Ishikawa (cell line): ENCODE measurements around the gene FIGN.

Experiments used
- CEBPB ChIP-seq: IDR thresholded peaks from 2 replicates; pipeline ENCODE4 v1.6.1; 2012
- CREB1 ChIP-seq: IDR thresholded peaks from 2 replicates; pipeline ENCODE4 v1.6.1; 2012; ENCODE audit warnings: low read depth
- EGR1 ChIP-seq: IDR thresholded peaks from 2 replicates; pipeline ENCODE4 v1.6.1; 2012
- EP300 ChIP-seq: IDR thresholded peaks from 2 replicates; pipeline ENCODE4 v1.6.1; 2012; ENCODE audit warnings: borderline replicate concordance
- FOXM1 ChIP-seq: IDR thresholded peaks from 2 replicates; pipeline ENCODE4 v1.6.1; 2012; ENCODE audit warnings: low read depth, borderline replicate concordance
- MAX ChIP-seq: IDR thresholded peaks from 2 replicates; pipeline ENCODE4 v1.6.1; 2012
- NFIC ChIP-seq: IDR thresholded peaks from 2 replicates; pipeline ENCODE4 v1.6.1; 2012
- RAD21 ChIP-seq: IDR thresholded peaks from 2 replicates; pipeline ENCODE4 v1.6.1; 2012; ENCODE audit warnings: low read depth
- REST ChIP-seq: IDR thresholded peaks from 2 replicates; pipeline ENCODE4 v1.6.1; 2012; ENCODE audit warnings: low read depth, mild to moderate bottlenecking
- TAF1 ChIP-seq: IDR thresholded peaks from 2 replicates; pipeline ENCODE4 v1.6.1; 2012; ENCODE audit warnings: low read depth, mild to moderate bottlenecking
- TCF12 ChIP-seq: IDR thresholded peaks from 2 replicates; pipeline ENCODE4 v1.6.1; 2012; ENCODE audit warnings: low read depth
- TEAD4 ChIP-seq: IDR thresholded peaks from 2 replicates; pipeline ENCODE4 v1.6.1; 2012
- USF1 ChIP-seq: IDR thresholded peaks from 2 replicates; pipeline ENCODE4 v1.6.1; 2012
- YY1 ChIP-seq: IDR thresholded peaks from 2 replicates; pipeline ENCODE4 v1.6.1; 2012; ENCODE audit warnings: low read depth
- ZBTB7A ChIP-seq: IDR thresholded peaks from 2 replicates; pipeline ENCODE4 v1.6.1; 2012; ENCODE audit warnings: low read depth

Gene FIGN

GRCh38 chr2:163601377-163601776, 134.4 kb downstream of the FIGN start:
- TF ChIP-seq TEAD4 (no peak), NFIC (no peak), MAX (no peak), TAF1 (no peak), USF1 (no peak), CEBPB (no peak), ZBTB7A (no peak), REST (no peak), FOXM1 (no peak), YY1 (no peak), TCF12 (no peak), CREB1 (no peak), EP300 (no peak), RAD21 (no peak), EGR1 (no peak)

- TF ChIP-seq CREB1 (no peak), CEBPB (no peak), MAX (no peak), RAD21 (no peak)
Observed at GRCh38 chr2:163600801-163601200, 135.0 kb downstream of the FIGN start.

- TF ChIP-seq YY1 (no peak), REST (no peak), MAX (no peak), CREB1 (no peak), ZBTB7A (no peak), TCF12 (no peak), EP300 (no peak), NFIC (no peak), EGR1 (no peak), TAF1 (no peak), USF1 (no peak), RAD21 (no peak), FOXM1 (no peak), TEAD4 (no peak), CEBPB (no peak)
Observed at GRCh38 chr2:163595028-163595427, 140.8 kb downstream of the FIGN start.

- no peak for TF ChIP-seq CREB1
- no peak for TF ChIP-seq EP300
- no peak for TF ChIP-seq RAD21
- TF ChIP-seq TCF12 = no peak
- TF ChIP-seq ZBTB7A = no peak
- no peak for TF ChIP-seq MAX
- TF ChIP-seq TAF1 = no peak
- no peak for TF ChIP-seq FOXM1
- TF ChIP-seq USF1 = no peak
- TF ChIP-seq EGR1 = no peak
- TF ChIP-seq REST = no peak
- no peak for TF ChIP-seq NFIC
- TF ChIP-seq TEAD4 = no peak
- no peak for TF ChIP-seq CEBPB
- no peak for TF ChIP-seq YY1
Observed at GRCh38 chr2:163594497-163594896, 141.3 kb downstream of the FIGN start.
